Activated naive CD4-positive, alpha-beta T cell treated with anti-CD3 and anti-CD28 coated beads, Interleukin-2, amount 50 U/mL, for 72 hours (primary cell): ENCODE data around the gene MXD3. TPM values are rescaled to one million over a fixed set of nuclear protein-coding genes. Genes with fewer than 3 reads are reported as not detected.
A peak's percentile ranks its signal among the peaks of the same experiment; 100 is the strongest.
"Not testable (repeated sequence)": the region's sequence is repeated elsewhere in the genome, so short reads cannot be mapped to it uniquely, and the experiment has no call there.

Source experiments
- ATAC-seq, 2 donors: fragments of 150-1000 bp; cut with Tn5 transposase; 2 replicates each; pipeline ENCODE4 v1.10.0; 2021; ENCODE audit warnings: mild to moderate bottlenecking in 2 of 2, moderate library complexity in 2 of 2
- DNase-seq, 2 donors: peaks; one replicate each; pipeline ENCODE4 v3.0.0; 2021 to 2022; ENCODE audit warnings: low spot score in 2 of 2
- H3K27ac Mint-ChIP-seq, 2 donors: one replicate each; pipeline ENCODE4 v1.8.0; 2022; ENCODE audit warnings: mild to moderate bottlenecking in 2 of 2, mixed read lengths in 2 of 2
- H3K36me3 Mint-ChIP-seq, 2 donors: one replicate each; pipeline ENCODE4 v1.8.0; 2022; ENCODE audit warnings: mixed read lengths in 2 of 2
- H3K9me3 Mint-ChIP-seq, 2 donors: one replicate each; pipeline ENCODE4 v1.8.0; 2022; ENCODE audit warnings: mixed read lengths in 2 of 2
- total RNA-seq, 2 donors: library from RNA; stranded (reverse); gene quantifications; one replicate each; pipeline ENCODE4 v1.2.3, GENCODE V29; 2022

MXD3 gene
- total RNA-seq = 10 to 100 TPM; 31.4 to 73.9 TPM

- H3K27ac Mint-ChIP-seq = peak within 1 kb of the TSS; percentile 89 to 90
- H3K36me3 Mint-ChIP-seq = peaks cover 14 to 15% of the 10 kb centered on the region in 2 donors
- no peaks in the 10 kb centered on the region for H3K9me3 Mint-ChIP-seq
- DNase-seq (peak; percentile 96 to 99), ATAC-seq (peak; percentile 85 to 88)
These were observed at the start of gene MXD3 for GRCh38 chr5:177311723-177312648. TSS of gene MXD3 (minus strand) at chr5:177311898. CDS start at chr5:177311830, 68 bp downstream.

- peaks cover 0 to 28% of the 10 kb centered on the region in 2 donors for H3K36me3 Mint-ChIP-seq
- not testable (repeated sequence) for DNase-seq, ATAC-seq, H3K27ac Mint-ChIP-seq, H3K9me3 Mint-ChIP-seq
These were observed 49.0 kb upstream of the MXD3 start for GRCh38 chr5:177360740-177361139.

GRCh38 chr5:177359860-177360259 lies 48.2 kb upstream of the MXD3 start:
- H3K9me3 Mint-ChIP-seq = peaks cover 0 to 9% of the 10 kb centered on the region in 2 donors
- H3K27ac Mint-ChIP-seq = peak overlapping the region in 1 of 2 donors; percentile 72
- DNase-seq = no peak
- peaks cover 0 to 36% of the 10 kb centered on the region in 2 donors for H3K36me3 Mint-ChIP-seq
- ATAC-seq = no peak

- no peak for ATAC-seq
- H3K27ac Mint-ChIP-seq = peak overlapping the region; percentile 72 to 90
- peaks cover 0 to 13% of the 10 kb centered on the region in 2 donors for H3K9me3 Mint-ChIP-seq
- peaks cover 0 to 41% of the 10 kb centered on the region in 2 donors for H3K36me3 Mint-ChIP-seq
- no peak for DNase-seq
These were observed 47.8 kb upstream of the MXD3 start for GRCh38 chr5:177359451-177359851.

GRCh38 chr5:177358370-177358819 lies 46.7 kb upstream of the MXD3 start:
- Mint-ChIP-seq H3K36me3 (peaks cover 0 to 45% of the 10 kb centered on the region in 2 donors), H3K27ac (peak overlapping the region; percentile 72 to 90), H3K9me3 (peaks cover 0 to 17% of the 10 kb centered on the region in 2 donors)
- DNase-seq = no peak
- ATAC-seq = no peak

GRCh38 chr5:177357459-177358351 lies 46.0 kb upstream of the MXD3 start, which contains the start of gene RGS14:
TSS of gene RGS14 (plus strand) at chr5:177357924. CDS start at chr5:177358025, 101 bp downstream.
- Mint-ChIP-seq H3K36me3 (peaks cover 0 to 45% of the 10 kb centered on the region in 2 donors), H3K27ac (peak within 1 kb of the TSS; percentile 72 to 97), H3K9me3 (peaks cover 0 to 17% of the 10 kb centered on the region in 2 donors)
- ATAC-seq = peak; percentile 91 to 95
- DNase-seq = peak in 1 of 2 donors; percentile 60

- Mint-ChIP-seq H3K27ac (peak overlapping the region; percentile 72 to 97), H3K9me3 (peaks cover 0 to 17% of the 10 kb centered on the region in 2 donors), H3K36me3 (peaks cover 1 to 42% of the 10 kb centered on the region in 2 donors)
- ATAC-seq = no peak
- DNase-seq = no peak
These were observed 45.4 kb upstream of the MXD3 start for GRCh38 chr5:177357146-177357458.

GRCh38 chr5:177356746-177357145 lies 45.0 kb upstream of the MXD3 start:
- DNase-seq (no peak), ATAC-seq (no peak)
- Mint-ChIP-seq H3K27ac (peak overlapping the region in 1 of 2 donors; percentile 72), H3K9me3 (peaks cover 0 to 17% of the 10 kb centered on the region in 2 donors), H3K36me3 (peaks cover 5 to 38% of the 10 kb centered on the region in 2 donors)

- H3K9me3 Mint-ChIP-seq = peaks cover 0 to 17% of the 10 kb centered on the region in 2 donors
- DNase-seq (no peak), ATAC-seq (no peak)
- peaks cover 11 to 44% of the 10 kb centered on the region in 2 donors for H3K36me3 Mint-ChIP-seq
- H3K27ac Mint-ChIP-seq = no peak overlapping the region
These were observed 44.1 kb upstream of the MXD3 start for GRCh38 chr5:177355868-177356168.

- DNase-seq = no peak
- no peak for ATAC-seq
- no peak overlapping the region for H3K27ac Mint-ChIP-seq
- peaks cover 0 to 17% of the 10 kb centered on the region in 2 donors for H3K9me3 Mint-ChIP-seq
- H3K36me3 Mint-ChIP-seq = peaks cover 14 to 47% of the 10 kb centered on the region in 2 donors
These were observed 43.6 kb upstream of the MXD3 start for GRCh38 chr5:177355162-177355867.

- Mint-ChIP-seq H3K9me3 (peaks cover 0 to 17% of the 10 kb centered on the region in 2 donors), H3K27ac (peak overlapping the region in 1 of 2 donors; percentile 39), H3K36me3 (peaks cover 19 to 47% of the 10 kb centered on the region in 2 donors)
- ATAC-seq = no peak
- DNase-seq = no peak
These were observed 43.0 kb upstream of the MXD3 start for GRCh38 chr5:177354711-177355110.

- Mint-ChIP-seq H3K36me3 (peaks cover 24 to 48% of the 10 kb centered on the region in 2 donors), H3K9me3 (peaks cover 0 to 17% of the 10 kb centered on the region in 2 donors), H3K27ac (no peak overlapping the region)
- ATAC-seq = no peak
- DNase-seq = no peak
These were observed 42.6 kb upstream of the MXD3 start for GRCh38 chr5:177354256-177354655.

- peaks cover 28 to 41% of the 10 kb centered on the region in 2 donors for H3K36me3 Mint-ChIP-seq
These were observed 41.4 kb upstream of the MXD3 start for GRCh38 chr5:177353093-177353492.

GRCh38 chr5:177351392-177352329 lies 40.0 kb upstream of the MXD3 start, which contains the start of gene LMAN2:
TSS of gene LMAN2 (minus strand) at chr5:177351668. CDS start at chr5:177351647, 21 bp downstream.
- peaks cover 28 to 41% of the 10 kb centered on the region in 2 donors for H3K36me3 Mint-ChIP-seq
- peak within 1 kb of the TSS; percentile 96 to 100 for H3K27ac Mint-ChIP-seq
- ATAC-seq (peak; percentile 96 to 98), DNase-seq (peak; percentile 90 to 92)
- H3K9me3 Mint-ChIP-seq = peaks cover 0 to 17% of the 10 kb centered on the region in 2 donors

More at GRCh38 chr5:177353093-177353492, 41.4 kb upstream of the MXD3 start:
- ATAC-seq = no peak
- DNase-seq = no peak
- H3K27ac Mint-ChIP-seq = no peak overlapping the region
- H3K9me3 Mint-ChIP-seq = peaks cover 0 to 17% of the 10 kb centered on the region in 2 donors
